B cell (primary cell): ENCODE data around the gene RDH11. TPM values are rescaled to one million over a fixed set of nuclear protein-coding genes. Genes with fewer than 3 reads are reported as not detected.
"Not testable (repeated sequence)": the region's sequence is repeated elsewhere in the genome, so short reads cannot be mapped to it uniquely, and the experiment has no call there.

Source experiments
- ATAC-seq: fragments of 200-7000 bp; cut with Tn5 transposase; one replicate; pipeline ENCODE4 v1.10.0; 2021; ENCODE audit warnings: low read depth, mild to moderate bottlenecking, moderate number of reproducible peaks, moderate library complexity
- CTCF ChIA-PET: fragments of 350-600 bp; sonication (Branson Sonifier 250); formaldehyde crosslinking; loops from one replicate; lab custom pipeline; 2021; ENCODE audit warnings: antibody characterized with exemption, inconsistent platforms; lab: Charles Lee
- POLR2A ChIA-PET: fragments of 350-600 bp; sonication (Branson Sonifier 250); formaldehyde crosslinking; loops from one replicate; lab custom pipeline; 2021; ENCODE audit warnings: antibody characterized with exemption; lab: Charles Lee
- DNase-seq: peaks from one replicate; pipeline ENCODE4 v3.0.0; 2013
- H2AFZ ChIP-seq: 2 replicates; pipeline ENCODE4 v1.6.1; 2012; ENCODE audit warnings: mild to moderate bottlenecking, low read depth, low read length; ENCODE audit not compliant: insufficient read depth, poor library complexity, severe bottlenecking
- H3K27ac ChIP-seq, 2 donors: 1 replicate in 1 of 2; 2 replicates in 1 of 2; pipeline ENCODE4 v1.5.1; 2012 to 2013; ENCODE audit warnings: low read length in 2 of 2, mild to moderate bottlenecking in 2 of 2, moderate library complexity in 1 of 2
- H3K27me3 ChIP-seq, 4 experiments: fragments of 200-600 bp in 1 of 4; sonication (generic) in 1 of 4; replicated peaks in 1 of 4; 1 replicate in 2 of 4; 2 replicates in 2 of 4; pipeline versions ENCODE4 v1.6.1 to v1.7.0; 2013 to 2016; ENCODE audit warnings: low read length in 3 of 4, mild to moderate bottlenecking in 2 of 4, mixed read lengths in 1 of 4, moderate library complexity in 1 of 4; ENCODE audit not compliant: insufficient read depth in 4 of 4, control insufficient read depth in 3 of 4; ENCODE audit errors: control extremely low read depth in 1 of 4
- H3K36me3 ChIP-seq, 2 experiments: replicated peaks in 1 of 2; 1 replicate in 1 of 2; 2 replicates in 1 of 2; pipeline versions ENCODE4 v1.6.1 to v1.7.1; 2013; ENCODE audit warnings: low read length in 1 of 2; ENCODE audit not compliant: insufficient read depth in 2 of 2, control insufficient read depth in 1 of 2; ENCODE audit errors: control extremely low read depth in 1 of 2, extremely low read depth in 1 of 2
- H3K4me1 ChIP-seq, 2 donors: fragments of 200-600 bp in 1 of 2; sonication (generic) in 1 of 2; 1 replicate in 1 of 2; 2 replicates in 1 of 2; pipeline versions ENCODE4 v1.5.1 to v1.6.1; 2013 to 2017; ENCODE audit warnings: low read length in 2 of 2; ENCODE audit not compliant: control insufficient read depth in 2 of 2, insufficient read depth in 2 of 2
- H3K4me2 ChIP-seq: replicated peaks from 2 replicates; pipeline ENCODE3; 2012; ENCODE audit warnings: mild to moderate bottlenecking, low read depth, low read length; ENCODE audit not compliant: poor library complexity, severe bottlenecking
- H3K4me3 ChIP-seq, 5 experiments: fragments of 200-600 bp in 1 of 5; sonication (generic) in 1 of 5; 1 replicate in 3 of 5; 2 replicates in 2 of 5; pipeline versions ENCODE4 v1.5.1 to v1.7.0; 2011 to 2016; ENCODE audit warnings: low read length in 4 of 5, mild to moderate bottlenecking in 4 of 5, low read depth in 2 of 5, control low read depth in 1 of 5, moderate library complexity in 1 of 5; ENCODE audit not compliant: insufficient read depth in 1 of 5; ENCODE audit errors: control extremely low read depth in 1 of 5, extremely low read depth in 1 of 5
- H3K79me2 ChIP-seq: fragments of 200-600 bp; sonication (generic); one replicate; pipeline ENCODE4 v1.6.0; 2016; ENCODE audit warnings: low read length; ENCODE audit not compliant: control insufficient read depth, insufficient read depth
- H3K9ac ChIP-seq: fragments of 200-600 bp; sonication (generic); 2 replicates; pipeline ENCODE4 v1.6.1; 2017; ENCODE audit warnings: mild to moderate bottlenecking, low read length, moderate library complexity
- H3K9me3 ChIP-seq, 3 donors: one replicate each; pipeline versions ENCODE4 v1.6.1 to v1.7.1; 2013; ENCODE audit warnings: low read length in 2 of 3; ENCODE audit not compliant: control insufficient read depth in 2 of 3, insufficient read depth in 1 of 3; ENCODE audit errors: control extremely low read depth in 1 of 3
- H4K20me1 ChIP-seq: 2 replicates; pipeline ENCODE4 v1.6.0; 2012; ENCODE audit warnings: mild to moderate bottlenecking, low read length; ENCODE audit not compliant: insufficient read depth, control insufficient read depth, poor library complexity, severe bottlenecking
- H3K27ac Mint-ChIP-seq: one replicate; pipeline ENCODE4 v1.8.0; 2021; ENCODE audit warnings: mixed read lengths
- H3K27me3 Mint-ChIP-seq: one replicate; pipeline ENCODE4 v1.8.0; 2021; ENCODE audit warnings: mixed read lengths
- H3K4me1 Mint-ChIP-seq: one replicate; pipeline ENCODE4 v1.8.0; 2021; ENCODE audit warnings: mixed read lengths
- H3K4me3 Mint-ChIP-seq: one replicate; pipeline ENCODE4 v1.8.0; 2021; ENCODE audit warnings: mixed read lengths
- H3K9me3 Mint-ChIP-seq: one replicate; pipeline ENCODE4 v1.8.0; 2022; ENCODE audit warnings: mixed read lengths; ENCODE audit not compliant: insufficient read depth
- EZH2 ChIP-seq: IDR thresholded peaks from 2 replicates; pipeline ENCODE4 v1.6.1; 2012; ENCODE audit warnings: borderline replicate concordance, low read depth, mild to moderate bottlenecking, moderate library complexity, low read length; ENCODE audit not compliant: insufficient read depth, poor library complexity, severe bottlenecking
- WGBS: methylation state at CpG from one replicate; pipeline ENCODE4 v1.1.5; 2013; ENCODE audit warnings: missing lambda C conversion rate; ENCODE audit not compliant: insufficient coverage; 5-methylcytosine and 5-hydroxymethylcytosine counted together
- intact Hi-C: fragments of 100-400 bp; cut with micrococcal nuclease; formaldehyde crosslinking; loops from one replicate; pipeline ENCODE4 v1.10.0; 2022
- polyA plus RNA-seq: library from polyadenylated mRNA; depleted of rRNA; stranded (reverse); fragments of >200 nt; gene quantifications from 2 replicates; pipeline ENCODE4 v1.2.3, GENCODE V29; 2012
- total RNA-seq, 2 donors: library from RNA; stranded (reverse); fragments of 120-200 nt in 1 of 2; gene quantifications; 1 replicate in 1 of 2; 2 replicates in 1 of 2; pipeline versions ENCODE4 v1.2.3 to v1.2.4, GENCODE V29; 2013 to 2022
- TF ChIP-seq, protein P1 (sequence below): fragments of 200-600 bp; IDR thresholded peaks from one replicate; pipeline ENCODE4 v1.8.0; 2022; ENCODE audit warnings: antibody characterized with exemption, mild to moderate bottlenecking

Gene RDH11
- total and polyA plus RNA-seq, 2 donors (not counting 1 experiment from before 2014, with no cell fraction given): 32.8 to 35.2 TPM

DNA sequence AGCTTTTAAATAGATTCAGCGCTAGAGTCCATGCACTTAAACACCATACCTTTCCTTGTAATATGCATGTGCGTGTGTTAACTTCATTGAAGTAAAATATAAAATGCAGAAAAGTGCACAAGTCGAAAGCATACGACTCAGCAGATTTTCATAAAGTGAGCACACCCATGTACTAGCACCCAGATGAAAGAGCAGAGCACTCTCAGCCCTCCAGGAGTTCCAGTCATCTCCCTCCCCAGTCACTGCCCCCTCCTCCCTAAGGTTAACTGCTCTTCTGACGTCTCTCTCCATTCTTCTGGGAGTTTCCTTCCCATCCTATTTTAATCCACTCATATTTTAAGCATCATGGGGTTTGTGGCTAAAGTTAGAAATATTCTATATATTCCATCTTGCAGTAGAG is 26.3 kb upstream of the RDH11 start:
- Histone ChIP-seq H3K27ac (no peak overlapping the region), H3K9ac (no peak overlapping the region), H2AFZ (no peak overlapping the region), H3K36me3 (no peaks in the 10 kb centered on the region), H3K4me2 (no peak overlapping the region), H3K9me3 (peaks cover 0 to 8% (median 5%) of the 10 kb centered on the region in 3 donors), H3K27me3 (peaks cover 0 to 26% (median 14%) of the 10 kb centered on the region in 4 experiments), H3K79me2 (no peaks in the 10 kb centered on the region), H4K20me1 (no peaks in the 10 kb centered on the region), H3K4me3 (no peak overlapping the region), H3K4me1 (no peaks in the 10 kb centered on the region)
- intact Hi-C loops: no loop called here
- Mint-ChIP-seq H3K4me3 (no peak overlapping the region), H3K4me1 (peaks cover 3% of the 10 kb centered on the region), H3K27me3 (peaks cover 46% of the 10 kb centered on the region), H3K9me3 (no peaks in the 10 kb centered on the region), H3K27ac (no peak overlapping the region)
- ChIA-PET CTCF (interaction anchor here (1.3 kb wide), 1 partner anchor 15 kb away, joined by 4 read pairs; no protein-coding TSS in a partner anchor), POLR2A (no interaction called here)
- TF ChIP-seq, protein P1, sequence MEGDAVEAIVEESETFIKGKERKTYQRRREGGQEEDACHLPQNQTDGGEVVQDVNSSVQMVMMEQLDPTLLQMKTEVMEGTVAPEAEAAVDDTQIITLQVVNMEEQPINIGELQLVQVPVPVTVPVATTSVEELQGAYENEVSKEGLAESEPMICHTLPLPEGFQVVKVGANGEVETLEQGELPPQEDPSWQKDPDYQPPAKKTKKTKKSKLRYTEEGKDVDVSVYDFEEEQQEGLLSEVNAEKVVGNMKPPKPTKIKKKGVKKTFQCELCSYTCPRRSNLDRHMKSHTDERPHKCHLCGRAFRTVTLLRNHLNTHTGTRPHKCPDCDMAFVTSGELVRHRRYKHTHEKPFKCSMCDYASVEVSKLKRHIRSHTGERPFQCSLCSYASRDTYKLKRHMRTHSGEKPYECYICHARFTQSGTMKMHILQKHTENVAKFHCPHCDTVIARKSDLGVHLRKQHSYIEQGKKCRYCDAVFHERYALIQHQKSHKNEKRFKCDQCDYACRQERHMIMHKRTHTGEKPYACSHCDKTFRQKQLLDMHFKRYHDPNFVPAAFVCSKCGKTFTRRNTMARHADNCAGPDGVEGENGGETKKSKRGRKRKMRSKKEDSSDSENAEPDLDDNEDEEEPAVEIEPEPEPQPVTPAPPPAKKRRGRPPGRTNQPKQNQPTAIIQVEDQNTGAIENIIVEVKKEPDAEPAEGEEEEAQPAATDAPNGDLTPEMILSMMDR: no peak
- no peak for TF ChIP-seq EZH2
- WGBS: 86% methylated on average over 2 of the region's 5 CpGs
- DNase-seq: no peak
- ATAC-seq: no peak

DNA sequence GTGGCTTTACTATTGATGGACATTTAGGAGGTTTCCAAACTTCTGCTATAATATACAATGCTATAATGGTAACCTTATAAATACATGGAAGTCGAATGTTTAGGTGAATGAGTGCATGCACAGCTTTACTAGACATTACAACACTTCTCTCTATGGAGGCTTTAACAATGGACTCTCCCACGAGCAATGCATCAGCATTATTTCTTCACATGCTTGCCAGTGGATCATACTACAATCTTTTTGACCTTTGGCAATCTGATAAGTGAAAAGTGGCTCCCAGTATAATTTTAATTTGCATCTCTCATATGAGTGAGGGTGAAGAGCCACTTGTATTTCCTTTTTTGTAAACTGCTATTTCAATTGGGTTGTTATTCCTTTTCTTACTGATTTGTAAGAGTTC is 24.3 kb upstream of the RDH11 start:
- Histone ChIP-seq H3K9ac (no peak overlapping the region), H3K36me3 (no peaks in the 10 kb centered on the region), H3K9me3 (peaks cover 0 to 5% (median 3%) of the 10 kb centered on the region in 3 donors), H4K20me1 (no peaks in the 10 kb centered on the region), H3K4me3 (no peak overlapping the region), H3K4me1 (no peaks in the 10 kb centered on the region), H3K4me2 (no peak overlapping the region), H3K27ac (no peak overlapping the region), H3K27me3 (peaks cover 0 to 19% (median 13%) of the 10 kb centered on the region in 4 experiments), H3K79me2 (no peaks in the 10 kb centered on the region), H2AFZ (no peak overlapping the region)
- ChIA-PET CTCF (no interaction called here), POLR2A (no interaction called here)
- TF ChIP-seq, protein P1: no peak
- no peak for TF ChIP-seq EZH2
- no peaks in the 10 kb centered on the region for H3K9me3 Mint-ChIP-seq
- no peak overlapping the region for H3K27ac Mint-ChIP-seq
- intact Hi-C loops: no loop called here
- peaks cover 33% of the 10 kb centered on the region for H3K27me3 Mint-ChIP-seq
- ATAC-seq: no peak
- no CpG with 5 or more reads among the region's 2 CpGs for WGBS
- DNase-seq: no peak
- peaks cover 3% of the 10 kb centered on the region for H3K4me1 Mint-ChIP-seq
- H3K4me3 Mint-ChIP-seq: no peak overlapping the region

GRCh38 chr14:67719385-67719784 is 23.8 kb upstream of the RDH11 start:
- H3K27ac ChIP-seq, H4K20me1 ChIP-seq, H3K9me3 Mint-ChIP-seq, H3K27ac Mint-ChIP-seq, H3K4me1 Mint-ChIP-seq, H3K9ac ChIP-seq, H3K4me3 Mint-ChIP-seq, H3K9me3 ChIP-seq, H2AFZ ChIP-seq, H3K4me2 ChIP-seq, H3K4me1 ChIP-seq, intact Hi-C loops, H3K79me2 ChIP-seq, ATAC-seq, POLR2A ChIA-PET, H3K4me3 ChIP-seq, DNase-seq, H3K36me3 ChIP-seq: not testable (repeated sequence)
- WGBS: 100% methylated on average over 1 of the region's 3 CpGs
- CTCF ChIA-PET: interaction anchor here (1.0 kb wide), 1 partner anchor 16 kb away, joined by 3 read pairs; no protein-coding TSS in a partner anchor
- peaks cover 0 to 19% (median 11%) of the 10 kb centered on the region in 4 experiments for H3K27me3 ChIP-seq
- peaks cover 30% of the 10 kb centered on the region for H3K27me3 Mint-ChIP-seq
